GM19463 (cell line): Measurements from ENCODE around the gene OSBPL7.

Experiments used
- ATAC-seq: cut with Tn5 transposase; IDR thresholded peaks from one replicate; pipeline ENCODE4 v1.9.1; 2021; ENCODE audit warnings: mild to moderate bottlenecking, moderate library complexity; ENCODE audit not compliant: unreplicated experiment

The OSBPL7 gene, protein sequence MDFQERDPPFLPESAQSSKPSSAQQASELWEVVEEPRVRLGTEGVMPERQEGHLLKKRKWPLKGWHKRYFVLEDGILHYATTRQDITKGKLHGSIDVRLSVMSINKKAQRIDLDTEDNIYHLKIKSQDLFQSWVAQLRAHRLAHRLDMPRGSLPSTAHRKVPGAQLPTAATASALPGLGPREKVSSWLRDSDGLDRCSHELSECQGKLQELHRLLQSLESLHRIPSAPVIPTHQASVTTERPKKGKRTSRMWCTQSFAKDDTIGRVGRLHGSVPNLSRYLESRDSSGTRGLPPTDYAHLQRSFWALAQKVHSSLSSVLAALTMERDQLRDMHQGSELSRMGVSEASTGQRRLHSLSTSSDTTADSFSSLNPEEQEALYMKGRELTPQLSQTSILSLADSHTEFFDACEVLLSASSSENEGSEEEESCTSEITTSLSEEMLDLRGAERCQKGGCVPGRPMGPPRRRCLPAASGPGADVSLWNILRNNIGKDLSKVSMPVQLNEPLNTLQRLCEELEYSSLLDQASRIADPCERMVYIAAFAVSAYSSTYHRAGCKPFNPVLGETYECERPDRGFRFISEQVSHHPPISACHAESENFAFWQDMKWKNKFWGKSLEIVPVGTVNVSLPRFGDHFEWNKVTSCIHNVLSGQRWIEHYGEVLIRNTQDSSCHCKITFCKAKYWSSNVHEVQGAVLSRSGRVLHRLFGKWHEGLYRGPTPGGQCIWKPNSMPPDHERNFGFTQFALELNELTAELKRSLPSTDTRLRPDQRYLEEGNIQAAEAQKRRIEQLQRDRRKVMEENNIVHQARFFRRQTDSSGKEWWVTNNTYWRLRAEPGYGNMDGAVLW

DNA sequence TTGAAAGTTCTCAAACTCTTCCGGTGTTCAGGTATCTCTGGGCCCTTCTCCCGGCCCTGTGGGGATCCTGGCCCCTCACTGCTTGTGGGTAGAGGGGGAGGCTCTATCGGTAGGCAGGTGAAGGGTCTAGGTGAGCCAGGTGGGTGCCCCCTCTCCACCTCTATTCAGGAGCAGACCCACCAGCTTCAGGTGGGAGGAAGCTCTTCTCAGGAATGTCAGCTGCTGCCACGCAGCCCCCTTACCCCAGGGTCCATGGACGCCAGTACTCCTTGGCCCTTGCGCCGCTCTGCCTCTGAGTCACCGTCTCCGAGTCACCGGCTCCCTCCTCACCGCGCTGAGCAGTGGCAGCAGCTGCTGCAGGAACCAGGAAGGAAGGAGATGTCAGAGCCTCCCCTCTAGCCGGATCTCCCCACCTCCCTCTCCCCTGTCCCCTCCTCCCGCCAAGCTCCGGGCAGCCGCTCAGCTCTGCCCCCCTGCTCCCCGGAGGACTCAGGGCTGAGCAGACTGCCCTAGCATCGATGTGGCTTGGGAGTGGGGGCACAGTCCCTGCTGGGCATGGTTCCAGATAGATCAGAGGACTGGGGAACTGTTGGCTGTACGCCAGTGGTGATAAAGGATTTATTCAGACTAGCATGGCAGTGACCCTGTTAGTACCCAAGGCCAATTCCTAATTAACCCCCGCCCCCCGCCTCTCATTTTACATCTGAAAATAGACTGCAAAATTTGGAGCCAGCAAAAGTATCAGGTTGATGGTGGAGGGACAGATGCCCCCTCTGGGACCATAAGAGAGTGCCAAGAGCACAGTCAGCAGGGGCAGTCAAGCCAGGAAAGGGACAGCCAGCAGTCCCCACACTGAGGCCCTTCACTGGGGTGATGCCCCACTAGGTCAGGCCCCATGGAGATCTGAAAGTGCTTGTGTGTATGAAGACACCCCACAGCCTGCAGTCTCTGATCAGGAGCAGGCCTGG lies at the start of gene OSBPL7:
Gene OSBPL7 (minus strand): TSS at position 371 of the 968 bp plus-strand sequence. CDS start 1,516 bp downstream, outside the sequence.
- peak; percentile 86 for ATAC-seq

- ATAC-seq = no peak
Observed at GRCh38 chr17:47871048-47871447, 49.5 kb upstream of the OSBPL7 start.

DNA sequence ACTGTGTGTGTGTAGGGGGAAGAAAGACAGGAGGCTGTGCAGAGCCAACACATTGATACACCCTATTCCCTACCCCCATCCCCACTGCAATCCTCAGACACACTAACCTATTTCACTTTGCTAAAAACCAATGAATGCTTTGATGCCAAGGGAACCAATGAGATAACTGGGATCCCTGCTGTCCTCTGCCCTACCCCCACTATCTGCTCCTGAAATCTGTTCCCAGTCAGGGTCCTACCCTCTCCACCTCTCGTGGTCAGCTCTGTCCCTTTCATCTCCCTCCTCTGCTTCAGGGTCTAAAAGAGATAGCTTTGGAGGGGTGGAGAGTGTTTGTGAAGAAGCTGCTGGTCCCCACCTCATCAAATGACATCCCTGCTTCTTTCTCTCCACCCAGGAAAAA lies 48.5 kb upstream of the OSBPL7 start:
- ATAC-seq = no peak

DNA sequence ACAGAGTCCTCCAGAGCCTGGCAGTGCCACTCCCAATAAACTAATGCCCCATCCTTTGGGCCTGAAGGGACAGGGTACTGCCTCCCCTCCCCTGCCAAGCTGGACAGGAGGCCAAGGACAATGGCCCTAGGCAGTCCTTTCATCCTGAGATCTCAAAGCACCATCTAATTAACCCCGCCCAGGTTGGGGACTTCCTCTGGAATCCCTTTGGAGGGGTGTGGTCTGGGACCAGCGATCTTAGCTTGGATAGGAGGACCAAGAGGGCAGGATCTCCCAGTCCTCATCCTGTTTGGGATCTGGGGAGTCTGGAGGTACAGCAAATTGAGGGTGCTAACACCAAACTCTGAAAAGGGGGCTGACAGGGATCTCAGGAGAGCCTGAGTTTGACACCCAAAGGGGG lies 47.5 kb upstream of the OSBPL7 start:
- ATAC-seq = no peak

GRCh38 chr17:47867813-47868533 lies 46.4 kb upstream of the OSBPL7 start:
- ATAC-seq = no peak

- ATAC-seq = no peak
Observed at GRCh38 chr17:47866941-47867340, 45.3 kb upstream of the OSBPL7 start.

GRCh38 chr17:47864791-47865216 lies 43.2 kb upstream of the OSBPL7 start:
- no peak for ATAC-seq

- no peak for ATAC-seq
Observed at GRCh38 chr17:47862621-47863440, 41.2 kb upstream of the OSBPL7 start.

GRCh38 chr17:47860386-47860785 lies 38.8 kb upstream of the OSBPL7 start:
- no peak for ATAC-seq

- no peak for ATAC-seq
Observed at GRCh38 chr17:47857551-47858455, 36.2 kb upstream of the OSBPL7 start.

DNA sequence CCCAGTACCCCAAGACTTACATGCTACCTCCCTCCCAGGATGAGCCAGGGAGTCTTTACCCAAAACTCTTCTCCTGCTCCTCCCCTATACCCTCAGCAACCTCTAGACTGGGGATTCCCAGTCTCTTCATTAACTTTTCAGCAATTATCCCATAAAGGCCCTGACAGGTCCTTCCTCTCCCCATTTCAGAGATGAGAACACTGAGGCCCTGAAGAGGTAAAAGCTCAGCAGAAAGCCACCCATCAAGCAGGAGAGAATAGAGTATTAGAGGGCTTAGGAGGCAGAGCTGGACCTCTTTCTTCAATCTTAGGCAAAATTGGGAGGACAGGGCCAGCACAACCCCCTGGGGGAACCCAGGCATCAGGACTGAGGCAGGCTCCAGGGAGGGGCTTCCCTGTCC lies 35.2 kb upstream of the OSBPL7 start:
- no peak for ATAC-seq

DNA sequence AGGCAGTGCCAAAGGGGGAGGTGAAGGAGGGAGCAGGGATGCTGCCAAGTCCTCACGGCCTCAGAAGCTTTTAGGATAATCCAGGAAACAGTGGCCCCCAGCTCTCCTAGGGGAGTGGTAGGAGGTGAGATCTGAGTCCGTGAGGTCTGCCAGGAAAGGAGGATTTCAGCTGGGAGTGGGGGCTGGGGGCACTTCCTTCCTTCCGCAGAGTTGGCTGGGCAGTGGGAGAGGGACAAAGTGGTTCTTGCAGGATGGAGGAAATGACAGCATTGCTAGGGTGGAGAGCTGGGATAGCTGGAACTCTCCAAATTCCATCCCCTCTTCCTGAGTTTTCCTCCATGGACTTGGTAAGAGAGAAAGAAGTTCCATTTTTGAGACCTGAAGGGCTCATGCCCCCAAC lies 34.1 kb upstream of the OSBPL7 start:
- no peak for ATAC-seq

- ATAC-seq = no peak
Observed at GRCh38 chr17:47853616-47854015, 32.0 kb upstream of the OSBPL7 start.

DNA sequence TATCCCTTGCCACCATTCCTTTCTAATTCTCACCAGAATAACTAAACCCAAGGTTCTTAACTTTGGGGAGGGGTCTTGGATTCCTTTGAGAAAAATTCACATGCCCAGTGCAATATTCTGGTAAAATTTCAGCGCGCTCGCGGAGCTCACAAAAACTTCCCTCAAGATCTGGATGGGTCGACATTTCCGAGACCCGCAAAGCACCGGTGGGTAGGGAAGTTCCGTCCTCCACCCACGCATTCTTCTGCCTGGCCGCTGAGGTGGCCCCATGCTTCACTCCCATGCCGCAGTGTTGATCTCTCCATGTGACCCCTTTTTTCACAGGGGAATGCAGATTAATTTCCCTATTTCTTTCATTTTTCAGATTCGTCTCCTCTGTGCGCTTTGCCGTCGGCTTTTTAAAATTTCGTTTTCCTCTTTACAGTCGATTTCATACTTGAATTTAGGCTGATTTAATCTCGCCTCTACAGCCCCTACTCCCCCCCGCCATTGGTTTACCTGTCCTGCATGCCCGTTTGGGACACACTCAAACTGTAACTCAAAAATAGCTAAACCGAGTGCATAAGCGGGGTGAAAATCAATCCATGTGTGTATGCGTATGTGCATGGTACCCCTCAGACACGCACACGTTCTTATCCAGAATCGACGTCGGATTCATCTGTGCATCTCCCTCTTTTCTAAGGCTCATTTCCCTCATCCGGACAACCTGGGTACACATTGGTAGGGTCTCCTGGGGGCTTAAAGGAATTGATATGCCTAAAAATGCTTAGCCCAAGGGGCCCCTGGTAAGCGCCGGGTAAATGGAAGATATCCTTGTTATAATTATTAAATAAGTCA lies 30.7 kb upstream of the OSBPL7 start:
- no peak for ATAC-seq

GRCh38 chr17:47851764-47852112 lies 30.1 kb upstream of the OSBPL7 start:
- ATAC-seq = no peak

GRCh38 chr17:47850692-47851573 lies 29.3 kb upstream of the OSBPL7 start, which contains the start of gene SP6:
Gene SP6, minus strand, starts transcription at chr17:47851163. Its CDS starts 2,734 bp downstream, at chr17:47848429.
- no peak for ATAC-seq

- no peak for ATAC-seq
Observed at GRCh38 chr17:47850373-47850691, 28.7 kb upstream of the OSBPL7 start.
